Measurements from ENCODE around the gene AMMECR1. TPM values are rescaled to one million over a fixed set of nuclear protein-coding genes. Genes with fewer than 3 reads are reported as not detected.

AMMECR1 gene
- polyA plus RNA-seq, 2 donors = 5.8 to 6.9 TPM

DNA sequence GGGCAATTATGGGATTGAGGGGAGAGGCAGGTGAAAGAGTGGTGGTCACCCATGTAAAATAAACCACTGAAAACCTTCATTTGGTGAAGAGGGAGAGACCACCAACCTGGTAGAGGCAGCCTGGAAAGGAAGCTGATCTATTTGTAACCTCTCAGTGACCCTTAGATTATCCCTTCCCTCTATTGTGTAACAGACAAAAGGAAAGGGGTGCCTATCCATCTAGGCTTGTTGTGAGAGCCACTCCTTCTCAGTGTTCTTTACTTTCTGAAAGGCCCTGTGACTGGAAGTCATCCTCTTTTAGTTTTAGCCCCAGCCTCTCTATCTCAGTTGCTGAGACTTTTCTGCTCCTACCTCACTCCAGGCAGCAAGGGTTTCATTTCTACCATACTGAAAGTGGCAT lies 172.6 kb downstream of the AMMECR1 start:
- Histone ChIP-seq H3K27me3 (ENCODE audit: control insufficient read depth in 1 of 2, insufficient read depth in 2 of 2, low read length in 2 of 2) (peaks cover 0 to 2% of the 10 kb centered on the region in 2 donors), H3K27ac (ENCODE audit: low read depth in 2 of 2, low read length in 1 of 2) (no peak overlapping the region), H3K36me3 (ENCODE audit: control insufficient read depth in 2 of 2, insufficient read depth in 2 of 2, low read length in 1 of 2) (peaks cover 0 to 2% of the 10 kb centered on the region in 2 donors), H3K9me3 (ENCODE audit: control insufficient read depth in 2 of 2, insufficient read depth in 1 of 2, low read depth in 1 of 2, low read length in 1 of 2) (no peaks in the 10 kb centered on the region), H3K4me1 (ENCODE audit: control insufficient read depth in 2 of 2, insufficient read depth in 2 of 2, low read length in 1 of 2) (peaks cover 0 to 8% of the 10 kb centered on the region in 2 donors), H3K4me3 (ENCODE audit: low read depth in 1 of 2, low read length in 2 of 2) (no peak overlapping the region)

Other genes starting within 250 kb of the AMMECR1 start
- gene RTL9, start 40.8 kb upstream of the AMMECR1 start, polyA plus RNA-seq = under 1 TPM in 1 of 2 donors, not detected in 1; 0.01 TPM